Posterior cingulate gyrus (tissue), 11 donors: ENCODE measurements around the gene SPSB2.
A peak's percentile ranks its signal among the peaks of the same experiment; 100 is the strongest.
"Not testable (repeated sequence)": the region's sequence is repeated elsewhere in the genome, so short reads cannot be mapped to it uniquely, and the experiment has no call there.

Experiments used
- DNase-seq, 10 donors: peaks; one replicate each; pipeline versions ENCODE4 v3.0.0 to v3.0.0-alpha.2; 2020 to 2021; ENCODE audit warnings: mixed read lengths in 3 of 10
- intact Hi-C: fragments of 100-400 bp; cut with DNase I; formaldehyde crosslinking; loops from one replicate; pipeline ENCODE4 v1.15.1; 2023

Gene SPSB2

GRCh38 chr12:6872073-6873048, 742 bp downstream of the SPSB2 start:
- intact Hi-C loops = loop anchor here (1.0 kb wide), 1 partner anchor 19 kb away; no protein-coding TSS in a partner anchor
- DNase-seq = peak; percentile 70 to 97 (median 84)

GRCh38 chr12:6871052-6871957, 1.8 kb downstream of the SPSB2 start:
- DNase-seq = peak in 2 of 10 donors; percentile 61 to 73
- intact Hi-C loops = no loop called here

- intact Hi-C loops = not testable (repeated sequence)
These were observed 2.8 kb downstream of the SPSB2 start for GRCh38 chr12:6870304-6870703.

GRCh38 chr12:6869049-6870021, 3.8 kb downstream of the SPSB2 start:
- intact Hi-C loops = no loop called here
- DNase-seq = peak; percentile 48 to 96 (median 80)

More at GRCh38 chr12:6870304-6870703, 2.8 kb downstream of the SPSB2 start:
- DNase-seq = peak in 1 of 10 donors; percentile 7

- intact Hi-C loops = no loop called here
These were observed 4.7 kb downstream of the SPSB2 start for GRCh38 chr12:6868211-6869048.

DNA sequence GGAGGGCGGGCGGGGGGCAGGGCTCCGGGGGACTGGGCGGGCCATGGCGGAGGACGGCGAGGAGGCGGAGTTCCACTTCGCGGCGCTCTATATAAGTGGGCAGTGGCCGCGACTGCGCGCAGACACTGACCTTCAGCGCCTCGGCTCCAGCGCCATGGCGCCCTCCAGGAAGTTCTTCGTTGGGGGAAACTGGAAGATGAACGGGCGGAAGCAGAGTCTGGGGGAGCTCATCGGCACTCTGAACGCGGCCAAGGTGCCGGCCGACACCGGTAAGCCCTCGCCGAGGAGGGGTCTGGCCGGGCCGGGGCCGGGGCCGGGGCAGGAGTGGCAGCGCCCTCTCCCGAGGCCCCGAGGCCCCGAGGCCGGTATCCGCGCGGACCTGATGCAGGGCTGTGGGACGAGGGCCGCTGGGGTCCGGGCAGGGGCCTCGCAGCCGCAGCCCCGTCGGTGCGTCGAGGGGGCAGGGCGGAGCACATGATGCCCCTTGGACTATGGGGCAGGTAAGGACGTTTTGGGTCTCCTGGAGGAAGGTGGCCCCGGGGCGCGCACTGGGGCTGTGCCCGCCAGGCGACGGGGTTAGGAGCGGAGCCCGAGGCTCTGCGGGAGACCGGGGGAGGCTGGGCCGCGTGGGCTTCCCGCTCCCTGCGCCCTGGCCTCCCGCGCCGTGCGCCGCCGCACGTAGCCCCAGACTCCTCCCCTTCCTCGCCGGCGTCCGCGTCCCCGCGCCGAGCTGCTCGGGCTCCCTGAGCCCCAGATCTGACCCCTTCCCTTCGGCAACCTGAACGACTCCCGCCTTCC, 5.5 kb downstream of the SPSB2 start, which contains the start of gene TPI1:
Gene TPI1, plus strand, starts transcription at position 119 of the 798 bp plus-strand sequence. Its CDS starts 36 bp downstream, at position 155.
- intact Hi-C loops = loop anchor here (2.0 kb wide), 1 partner anchor 37 kb away; the partner anchor contains the start of gene LRRC23
- peak; percentile 75 to 98 (median 88) for DNase-seq

More at GRCh38 chr12:6868211-6869048, 4.7 kb downstream of the SPSB2 start:
- peak in 1 of 10 donors; percentile 50 for DNase-seq

- intact Hi-C loops = loop anchor here (2.0 kb wide), 1 partner anchor 38 kb away; the partner anchor contains the start of gene LRRC23
- DNase-seq = peak in 3 of 10 donors; percentile 20 to 86 (median 73)
These were observed 6.1 kb downstream of the SPSB2 start for GRCh38 chr12:6866920-6867412.

GRCh38 chr12:6866163-6866919, 6.8 kb downstream of the SPSB2 start:
- intact Hi-C loops = loop anchor here (2.0 kb wide), 1 partner anchor 38 kb away; the partner anchor contains the start of gene LRRC23
- no peak for DNase-seq

DNA sequence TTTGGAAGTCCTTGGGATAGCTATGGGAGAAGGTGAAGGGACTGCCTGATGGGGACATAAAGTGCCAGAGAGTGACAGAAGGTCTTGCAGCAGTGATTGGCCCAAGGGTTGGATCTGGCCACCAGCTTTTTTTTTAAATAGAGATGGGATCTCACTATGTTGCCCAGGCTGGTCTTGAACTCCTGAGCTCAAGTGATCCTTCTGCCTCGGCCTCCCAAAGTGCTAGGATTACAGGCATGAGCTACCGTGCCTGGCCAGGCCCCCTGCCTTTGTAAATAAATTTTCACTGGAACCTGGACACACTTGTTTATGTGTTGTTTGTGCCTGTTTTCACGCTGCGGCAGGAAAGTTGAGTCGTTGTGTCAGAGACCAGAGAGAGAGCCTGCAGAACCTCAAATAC, 7.8 kb downstream of the SPSB2 start:
- intact Hi-C loops = not testable (repeated sequence)

DNA sequence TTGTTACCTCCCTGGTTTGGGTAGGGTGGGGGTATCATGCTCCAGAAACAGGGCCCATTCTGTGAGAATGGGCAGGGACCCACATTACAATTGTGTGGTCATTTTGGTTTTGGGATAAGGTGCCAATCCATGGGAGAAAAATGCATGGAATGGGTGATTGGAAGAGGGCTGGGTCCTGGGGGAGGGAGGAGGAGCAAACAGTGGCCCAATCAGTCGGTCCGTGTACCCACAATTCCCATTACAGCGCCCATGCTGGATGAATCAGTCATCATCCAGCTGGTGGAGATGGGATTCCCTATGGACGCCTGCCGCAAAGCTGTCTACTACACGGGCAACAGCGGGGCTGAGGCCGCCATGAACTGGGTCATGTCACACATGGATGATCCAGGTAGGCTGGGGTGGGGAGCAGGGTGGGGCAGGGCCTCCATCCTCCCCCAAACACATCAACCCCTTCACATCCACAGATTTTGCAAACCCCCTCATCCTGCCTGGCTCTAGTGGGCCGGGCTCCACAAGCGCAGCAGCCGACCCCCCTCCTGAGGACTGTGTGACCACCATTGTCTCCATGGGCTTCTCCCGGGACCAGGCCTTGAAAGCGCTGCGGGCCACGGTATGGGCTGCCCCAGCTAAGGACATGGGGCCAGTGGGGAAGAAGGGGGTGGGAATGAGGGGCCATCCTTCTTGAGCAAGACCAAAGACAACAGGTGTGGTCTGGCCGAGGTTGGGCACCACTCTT, 9.3 kb downstream of the SPSB2 start:
- DNase-seq = no peak
- intact Hi-C loops = no loop called here

More for the DNA sequence above, 7.8 kb downstream of the SPSB2 start:
- DNase-seq = not testable (repeated sequence)

DNA sequence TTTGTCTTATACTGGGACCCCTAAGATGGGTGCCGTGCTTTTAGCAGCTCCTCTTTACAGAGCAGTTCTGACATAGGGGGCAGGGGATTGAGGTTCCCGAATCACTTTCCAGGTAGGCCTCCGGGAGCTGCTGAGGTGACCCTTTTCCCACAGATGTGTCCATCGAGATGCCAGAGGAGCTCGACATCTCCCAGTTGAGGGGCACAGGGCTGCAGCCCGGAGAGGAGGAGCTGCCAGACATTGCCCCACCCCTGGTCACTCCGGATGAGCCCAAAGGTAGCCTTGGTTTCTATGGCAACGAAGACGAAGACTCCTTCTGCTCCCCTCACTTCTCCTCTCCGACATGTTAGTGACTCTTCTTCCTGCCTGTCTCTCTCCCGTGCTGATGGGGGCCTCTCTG, 10.1 kb downstream of the SPSB2 start:
- DNase-seq = peak in 1 of 10 donors; percentile 15
- intact Hi-C loops = no loop called here

GRCh38 chr12:6861391-6861790, 11.7 kb downstream of the SPSB2 start:
- DNase-seq = peak in 1 of 10 donors; percentile 61
- intact Hi-C loops = no loop called here

GRCh38 chr12:6860942-6861341, 12.2 kb downstream of the SPSB2 start:
- intact Hi-C loops = no loop called here

GRCh38 chr12:6860116-6860515, 13.0 kb downstream of the SPSB2 start:
- intact Hi-C loops = no loop called here
- DNase-seq = peak in 1 of 10 donors; percentile 39

More at GRCh38 chr12:6860942-6861341, 12.2 kb downstream of the SPSB2 start:
- peak in 1 of 10 donors; percentile 37 for DNase-seq

DNA sequence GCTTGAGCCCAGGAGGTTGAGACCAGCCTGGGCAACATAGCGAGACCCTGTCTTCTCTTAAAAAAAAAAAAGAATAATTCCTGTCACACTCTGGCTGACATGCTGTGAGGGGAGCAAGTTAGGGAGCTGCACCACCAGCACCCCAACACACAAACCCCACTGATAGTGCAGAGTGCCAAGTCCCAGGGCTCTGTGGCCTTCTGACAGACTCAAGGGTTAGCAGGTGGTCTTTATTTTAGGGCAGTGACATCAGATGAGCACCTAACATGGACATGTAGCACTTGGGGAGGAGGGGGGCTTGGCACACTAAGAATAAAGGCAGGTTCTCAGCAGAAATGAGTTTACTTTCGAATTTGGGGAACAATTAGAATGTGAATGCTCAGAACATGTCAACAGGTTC, 14.3 kb downstream of the SPSB2 start:
- intact Hi-C loops = no loop called here
- DNase-seq = peak in 2 of 10 donors; percentile 1 to 4

- intact Hi-C loops = no loop called here
- DNase-seq = peak in 1 of 10 donors; percentile 22
These were observed 17.8 kb downstream of the SPSB2 start for GRCh38 chr12:6855322-6855721.
